HG03457 (cell line): ENCODE results near the gene SORL1-AS1.
A peak's percentile ranks its signal among the peaks of the same experiment; 100 is the strongest.

Source experiments
- ATAC-seq: cut with Tn5 transposase; IDR thresholded peaks from one replicate; pipeline ENCODE4 v1.9.1; 2021; ENCODE audit warnings: moderate number of reproducible peaks; ENCODE audit not compliant: unreplicated experiment

SORL1-AS1 gene

DNA sequence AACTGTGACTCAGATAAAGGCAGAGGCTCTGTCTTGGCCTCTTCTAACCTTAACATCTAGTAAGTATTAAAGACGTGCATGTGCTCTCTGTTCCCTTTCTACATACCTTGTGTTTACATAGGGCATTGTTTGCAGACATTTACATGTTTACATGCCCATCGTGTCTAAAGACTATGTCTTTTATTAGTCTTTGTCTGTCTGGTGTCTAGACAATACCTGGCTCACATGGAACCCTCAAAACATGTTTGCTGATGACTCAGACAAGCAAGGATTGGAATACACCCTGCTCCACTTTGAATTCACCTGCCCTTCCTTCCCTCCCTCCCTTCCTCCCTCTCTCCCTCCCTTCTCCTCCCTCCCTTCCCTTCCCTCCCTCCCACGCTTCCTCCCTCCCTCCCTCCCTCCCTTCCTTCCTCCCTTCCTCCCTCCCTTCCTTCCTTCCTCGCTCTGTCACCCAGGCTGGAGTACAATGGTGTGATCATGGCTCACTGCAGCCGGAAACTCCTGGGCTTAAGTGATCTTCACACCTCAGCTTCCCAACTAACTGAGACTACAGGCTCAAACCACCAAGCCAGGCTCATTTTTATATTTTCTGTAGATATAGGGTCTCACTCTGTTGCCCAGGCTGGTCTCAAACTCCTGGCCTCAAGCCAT is 23.7 kb upstream of the SORL1-AS1 start:
- ATAC-seq, result no peak

DNA sequence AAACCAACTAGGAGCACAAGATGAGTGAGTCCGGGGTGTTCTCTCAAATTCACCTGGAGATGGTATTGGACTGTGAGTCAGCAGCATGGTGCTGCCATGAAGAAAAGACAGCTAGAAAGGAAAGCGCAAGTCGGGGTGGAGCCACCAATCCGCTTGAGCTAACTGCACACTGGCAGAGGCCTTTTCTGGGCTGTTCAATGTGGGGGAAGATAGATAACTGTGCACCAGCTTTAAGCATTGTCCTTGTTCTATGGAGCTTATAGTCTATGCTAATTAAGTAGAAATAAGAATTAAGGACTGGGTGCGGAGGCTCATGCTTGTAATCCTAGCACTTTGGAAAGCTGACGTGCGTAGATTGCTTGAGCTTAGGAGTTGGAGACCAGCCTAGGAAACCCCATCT is 21.9 kb upstream of the SORL1-AS1 start:
- no peak for ATAC-seq

DNA sequence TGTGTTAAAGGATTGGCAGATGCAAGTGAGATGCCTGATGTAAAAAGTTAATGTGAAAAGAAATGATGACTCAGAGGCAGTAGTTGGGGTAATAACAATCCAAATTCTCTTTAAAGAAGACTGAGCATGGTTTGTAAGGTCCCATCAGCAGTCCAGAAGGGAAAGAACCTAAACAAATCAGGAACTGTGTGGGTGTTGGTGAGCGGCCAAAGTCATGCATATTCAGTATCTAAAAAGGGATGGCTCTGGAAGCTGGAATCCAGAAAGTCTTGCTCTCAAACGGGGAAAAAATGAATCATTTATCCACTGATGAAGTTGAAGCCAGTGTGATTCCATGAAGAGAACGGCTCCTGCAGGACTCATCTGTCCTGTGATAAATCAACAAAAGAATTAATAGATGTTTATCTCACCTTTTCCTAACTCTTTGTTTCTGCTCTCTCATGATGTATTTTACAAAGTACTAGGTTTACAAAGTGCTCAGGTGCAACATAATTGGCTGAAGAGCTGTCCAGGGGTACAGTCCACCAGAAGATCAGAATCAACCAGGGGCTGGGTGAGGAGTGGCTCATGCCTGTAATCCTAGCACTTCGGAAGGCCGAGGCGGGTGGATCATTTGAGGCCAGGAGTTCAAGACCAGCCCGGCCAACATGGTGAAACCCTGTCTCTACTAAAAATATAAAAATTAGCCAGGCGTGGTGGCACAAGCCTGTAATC is 20.5 kb upstream of the SORL1-AS1 start:
- ATAC-seq, result no peak

- ATAC-seq, result no peak
These were observed 19.5 kb upstream of the SORL1-AS1 start for GRCh38 chr11:121472312-121472711.

- no peak for ATAC-seq
These were observed 18.4 kb upstream of the SORL1-AS1 start for GRCh38 chr11:121471167-121471566.

DNA sequence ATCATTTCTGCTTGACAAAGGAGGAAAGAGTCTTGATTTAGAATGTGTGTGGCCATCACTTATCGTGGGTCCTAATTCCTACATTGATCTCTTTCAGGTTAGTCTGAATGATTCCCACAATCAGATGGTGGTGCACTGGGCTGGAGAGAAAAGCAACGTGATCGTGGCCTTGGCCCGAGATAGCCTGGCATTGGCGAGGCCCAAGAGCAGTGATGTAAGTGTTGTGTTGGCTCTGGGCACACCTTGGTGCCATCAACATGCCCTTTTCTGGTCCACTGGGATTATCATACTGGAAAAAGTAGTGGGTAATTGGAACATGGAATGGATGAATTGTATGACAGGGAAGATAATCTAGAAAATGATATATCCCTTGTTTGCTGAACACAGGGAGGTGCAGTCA is 17.1 kb upstream of the SORL1-AS1 start:
- ATAC-seq, result no peak

DNA sequence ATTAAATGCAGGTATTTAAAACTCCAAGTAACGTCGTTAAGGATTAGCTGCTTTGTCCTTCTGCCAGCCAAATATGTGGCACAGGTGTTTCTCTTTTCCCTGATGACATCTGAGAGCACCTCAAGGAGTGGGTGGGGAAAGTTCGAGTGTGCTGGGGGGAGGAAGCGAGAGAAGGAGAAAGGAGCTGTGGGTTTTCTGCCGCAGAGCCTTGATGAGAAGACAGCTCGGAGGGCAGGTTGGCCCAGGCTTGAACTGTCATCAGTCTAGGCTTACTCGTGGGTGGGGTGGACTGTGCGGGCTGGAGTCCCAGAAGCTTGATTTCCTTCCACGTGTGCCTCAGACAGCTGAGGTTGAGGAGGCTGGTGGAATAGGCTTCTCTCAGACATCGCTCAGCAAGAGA is 15.2 kb upstream of the SORL1-AS1 start:
- ATAC-seq, result peak; percentile 52

DNA sequence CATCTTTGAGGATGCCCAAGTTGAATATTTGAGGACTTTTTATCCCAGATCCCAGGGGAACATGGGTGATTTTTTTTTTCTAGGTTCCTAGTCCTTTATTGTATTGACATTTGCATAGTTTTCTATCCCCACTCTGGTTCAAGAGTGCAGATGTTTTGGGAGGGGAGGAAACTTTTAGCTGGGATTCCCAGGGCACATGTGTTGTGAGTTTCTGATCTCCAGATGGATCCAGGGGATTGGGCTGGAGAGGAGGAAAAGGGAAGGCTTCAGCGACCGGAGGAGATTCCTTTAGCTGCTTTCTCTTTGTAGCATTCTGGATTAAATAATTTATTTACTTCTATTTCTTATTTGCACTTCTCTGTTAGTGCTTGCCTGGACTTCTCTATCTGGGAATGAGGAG is 14.7 kb upstream of the SORL1-AS1 start:
- ATAC-seq, result no peak

DNA sequence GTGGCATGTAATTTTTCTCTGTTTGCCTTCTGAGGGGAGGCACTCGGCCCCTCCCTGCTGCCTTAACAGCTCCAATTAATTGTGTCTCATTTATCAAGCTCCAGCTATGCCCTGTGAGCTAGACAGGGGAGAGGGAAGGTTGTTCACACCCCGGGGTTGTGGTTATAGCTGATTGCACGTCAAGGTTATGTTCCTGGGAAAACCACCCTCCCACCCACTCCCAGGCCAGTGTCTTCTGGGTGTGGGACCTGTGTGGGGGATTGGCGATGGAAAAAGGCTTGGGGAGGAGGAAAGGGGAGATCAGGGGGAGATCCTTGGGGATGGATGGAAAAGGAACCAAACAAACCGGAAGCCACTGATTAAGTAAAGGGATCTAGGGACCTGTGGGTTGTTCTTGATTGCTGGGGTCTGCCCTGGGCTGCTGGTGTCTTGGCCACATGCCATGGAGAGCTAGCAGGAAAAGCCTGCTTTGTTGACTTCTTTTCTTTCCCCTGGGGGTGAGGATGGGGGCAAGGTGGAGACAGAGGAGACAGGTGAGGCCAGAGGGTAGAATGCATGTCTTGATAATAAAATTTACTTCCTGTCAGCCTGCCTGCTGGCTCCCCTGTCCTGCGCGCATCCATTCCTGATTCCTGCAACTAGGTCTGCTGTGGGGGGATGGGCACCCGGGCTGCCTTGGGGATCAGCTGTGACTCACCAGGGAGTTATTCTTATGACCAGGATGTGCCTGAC is 13.5 kb upstream of the SORL1-AS1 start:
- no peak for ATAC-seq

- no peak for ATAC-seq
These were observed 12.9 kb upstream of the SORL1-AS1 start for GRCh38 chr11:121465709-121466062.

GRCh38 chr11:121464352-121464946 is 11.7 kb upstream of the SORL1-AS1 start:
- ATAC-seq, result no peak

DNA sequence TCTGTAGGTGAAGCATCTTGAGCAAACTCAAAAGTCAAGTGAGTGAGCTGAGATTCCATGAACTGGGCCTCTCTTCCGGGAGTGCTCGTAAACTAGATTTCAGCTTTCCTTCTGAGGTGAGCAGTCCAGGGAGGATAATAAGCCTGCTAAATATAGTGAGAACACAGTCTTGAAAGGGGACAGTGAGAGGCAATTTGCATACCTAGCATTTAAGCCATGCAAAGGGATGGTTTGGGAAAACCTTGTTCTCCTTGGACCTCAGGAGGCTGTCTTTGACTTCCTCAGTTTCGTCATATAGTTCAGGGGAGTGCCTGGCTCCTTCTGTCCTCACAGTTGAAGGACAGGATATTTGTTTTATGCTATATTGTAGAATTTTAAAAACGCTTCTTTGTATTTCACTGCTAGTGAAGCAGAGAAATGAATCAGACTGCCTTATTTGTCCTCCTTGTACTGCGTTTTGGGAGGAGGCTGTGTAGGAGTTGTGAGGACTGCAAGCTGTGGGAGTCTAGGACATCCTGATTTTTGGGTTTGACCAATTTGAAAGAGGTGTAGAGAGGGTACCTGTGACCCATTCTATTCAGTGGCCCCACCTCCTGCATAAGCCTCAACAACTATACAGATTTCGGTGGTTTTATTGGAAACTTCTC is 11.0 kb upstream of the SORL1-AS1 start:
- no peak for ATAC-seq

- no peak for ATAC-seq
These were observed 9.1 kb upstream of the SORL1-AS1 start for GRCh38 chr11:121461843-121462242.

DNA sequence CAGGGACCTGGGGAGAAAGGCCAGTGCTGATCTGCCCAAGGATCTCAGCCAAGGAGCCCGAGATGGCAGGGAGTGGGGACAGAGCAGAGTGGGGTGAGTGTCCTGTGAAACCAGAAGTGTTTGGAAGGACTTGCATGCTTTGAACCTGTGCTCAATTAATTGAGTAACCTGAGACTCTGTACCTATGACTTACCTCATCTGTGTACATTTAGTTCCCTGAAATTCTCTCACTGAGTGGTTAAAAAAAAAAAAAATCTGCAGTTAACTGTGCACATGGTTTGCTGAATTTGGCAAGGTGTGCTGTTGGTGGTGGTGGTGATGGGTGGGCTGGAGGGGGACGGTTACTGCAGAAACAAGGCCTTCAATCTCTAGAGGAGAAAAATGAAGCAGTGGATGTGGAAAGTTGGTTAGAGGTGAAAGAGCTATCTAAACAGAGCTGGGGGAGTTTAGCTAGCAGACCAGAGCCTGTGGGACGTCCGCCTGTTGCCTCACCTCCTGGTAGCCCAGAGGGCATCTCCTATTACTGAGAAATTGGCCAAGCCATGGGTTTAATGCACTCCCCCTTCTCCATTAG is 8.3 kb upstream of the SORL1-AS1 start:
- no peak for ATAC-seq

DNA sequence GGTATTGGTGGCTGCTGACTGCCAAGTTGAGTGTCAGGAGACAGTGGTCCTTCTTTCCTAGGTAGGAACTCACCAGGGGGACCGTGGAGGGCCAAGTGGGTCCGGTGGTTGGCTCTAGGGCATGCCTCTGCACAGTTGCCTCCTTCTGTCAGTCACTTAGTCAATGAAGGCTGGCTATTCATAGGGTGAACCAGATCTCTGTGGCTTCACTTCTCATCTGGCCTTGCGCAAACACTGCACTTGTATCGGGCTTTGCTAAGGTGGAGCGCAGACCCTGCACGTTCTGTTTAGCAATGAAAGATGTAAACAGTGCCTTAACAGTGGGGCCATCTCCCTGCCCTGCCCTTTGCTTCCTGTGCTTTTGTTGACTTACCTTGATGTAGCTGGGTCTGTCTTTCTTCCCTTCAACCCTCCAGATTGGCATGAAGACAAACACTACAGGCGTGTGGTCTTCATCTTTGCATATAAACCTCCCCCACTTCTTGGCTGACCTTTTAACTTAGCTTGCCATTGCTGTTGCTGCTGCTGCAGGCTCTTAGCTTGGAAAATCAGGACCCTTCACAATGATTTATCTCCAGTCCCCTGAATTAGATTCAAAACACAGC is 6.7 kb upstream of the SORL1-AS1 start:
- no peak for ATAC-seq

DNA sequence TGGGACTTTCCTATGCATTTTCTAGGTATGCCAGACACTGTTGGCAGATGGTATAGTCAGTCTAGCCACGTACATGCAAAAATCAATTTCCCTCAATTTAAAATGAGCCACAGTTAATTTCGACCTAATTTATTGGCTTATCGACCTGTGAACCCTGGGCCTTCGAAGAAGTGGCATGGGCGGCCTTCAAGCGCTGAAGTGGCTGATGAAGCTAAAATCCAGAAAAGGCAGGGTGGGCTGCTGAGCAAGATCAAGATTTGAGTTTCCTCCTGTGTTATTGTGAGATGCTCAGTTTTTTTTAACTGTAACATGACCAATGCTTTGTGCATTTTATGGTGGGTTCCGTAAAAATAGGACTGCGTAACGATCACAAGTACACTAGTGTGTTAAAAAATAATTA is 5.8 kb upstream of the SORL1-AS1 start:
- ATAC-seq, result no peak

DNA sequence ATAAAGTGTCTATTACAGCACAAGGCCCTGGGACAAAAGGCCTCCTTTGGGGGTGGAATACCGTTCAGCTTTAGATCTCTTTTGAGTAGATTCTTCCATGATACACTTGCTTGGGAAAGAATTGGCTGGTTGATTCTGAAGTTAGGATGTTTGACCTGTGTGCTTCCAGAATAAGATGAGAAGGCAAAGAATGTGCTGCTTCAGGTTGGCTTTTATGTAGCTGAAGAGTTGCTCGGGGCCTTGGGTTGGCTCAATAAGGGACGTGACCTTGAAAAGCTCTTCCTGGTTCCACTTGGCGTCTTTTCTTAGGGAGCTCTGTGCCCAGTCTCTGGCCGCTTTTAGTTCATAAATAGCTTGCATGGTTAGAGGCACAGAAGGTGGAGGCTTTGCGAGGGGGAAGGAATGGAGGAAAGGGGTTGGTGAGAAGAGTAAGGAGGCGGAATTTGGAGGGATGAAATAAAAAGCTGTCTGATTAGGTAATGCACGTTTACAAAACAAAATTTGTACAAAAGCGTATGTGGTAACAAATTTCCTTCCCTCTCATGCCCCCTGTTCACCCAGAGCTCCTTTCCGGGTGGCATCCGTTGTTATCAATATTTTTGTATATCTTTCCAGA is 4.2 kb upstream of the SORL1-AS1 start:
- ATAC-seq, result no peak

- ATAC-seq, result no peak
These were observed 3.4 kb upstream of the SORL1-AS1 start for GRCh38 chr11:121456151-121456550.

DNA sequence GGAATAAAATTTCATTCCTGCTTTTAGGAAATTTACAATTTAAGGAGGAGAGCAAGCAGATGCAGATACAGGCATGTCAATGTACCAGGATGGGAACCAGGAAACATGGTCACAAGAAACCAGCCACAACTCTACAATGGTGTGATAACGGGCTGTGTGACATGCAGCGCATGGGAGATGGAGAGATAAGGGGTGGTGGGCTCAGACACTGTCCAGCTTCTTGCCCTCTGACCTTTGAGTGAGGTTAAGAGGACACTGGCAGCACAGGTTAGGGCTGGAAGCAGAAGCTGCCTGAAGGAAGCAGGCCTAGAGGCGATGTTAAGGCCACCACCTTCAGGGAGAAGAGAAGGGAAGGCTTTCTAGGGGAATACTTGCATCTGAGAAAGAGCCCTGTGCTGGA is 2.3 kb upstream of the SORL1-AS1 start:
- ATAC-seq, result no peak
